ENCODE measurements around the gene KCTD1. TPM values are rescaled to one million over a fixed set of nuclear protein-coding genes. Genes with fewer than 3 reads are reported as not detected.

KCTD1 gene
- total RNA-seq, 2 experiments from 2014 or later, result 10.1 to 10.3 TPM

GRCh38 chr18:26479681-26480079 lies 68.7 kb downstream of the KCTD1 start:
- no peak overlapping the region for H2AFZ ChIP-seq (ENCODE audit: low read length)

GRCh38 chr18:26479065-26479680 lies 69.2 kb downstream of the KCTD1 start:
- Histone ChIP-seq H4K20me1 (ENCODE audit: insufficient read depth, low read length) (no peaks in the 10 kb centered on the region), H3K27ac (ENCODE audit: low read depth, low read length, poor library complexity, severe bottlenecking) (no peak overlapping the region), H2AFZ (ENCODE audit: low read length) (no peak overlapping the region), H3K9me3 (ENCODE audit: low read length) (no peaks in the 10 kb centered on the region), H3K4me2 (ENCODE audit: low read length) (no peak overlapping the region), H3K79me2 (ENCODE audit: insufficient read depth, low read depth, low read length) (no peaks in the 10 kb centered on the region), H3K36me3 (ENCODE audit: insufficient read depth, low read length) (no peaks in the 10 kb centered on the region), H3K4me3 (ENCODE audit: low read depth, low read length, poor library complexity, severe bottlenecking) (no peak overlapping the region), H3K9me2 (ENCODE audit: insufficient read depth, low read length) (no peaks in the 10 kb centered on the region), H3K4me1 (ENCODE audit: insufficient read depth, low read length, poor library complexity, severe bottlenecking) (no peaks in the 10 kb centered on the region)
- BruUV-seq (replicated peaks), result no TSS peak
- ChIA-PET CTCF (ENCODE audit: unreplicated experiment) (no interaction called here), POLR2A (interaction anchor here (1.3 to 1.4 kb wide), 2 partner anchors 7 to 9 kb away, joined by 3 read pairs; no protein-coding TSS in a partner anchor)
- DNase-seq (ENCODE audit: low spot score), result no peak
- intact Hi-C loops (cut with micrococcal nuclease; ENCODE audit: unreplicated experiment), result no loop called here
- TF ChIP-seq, protein P1, sequence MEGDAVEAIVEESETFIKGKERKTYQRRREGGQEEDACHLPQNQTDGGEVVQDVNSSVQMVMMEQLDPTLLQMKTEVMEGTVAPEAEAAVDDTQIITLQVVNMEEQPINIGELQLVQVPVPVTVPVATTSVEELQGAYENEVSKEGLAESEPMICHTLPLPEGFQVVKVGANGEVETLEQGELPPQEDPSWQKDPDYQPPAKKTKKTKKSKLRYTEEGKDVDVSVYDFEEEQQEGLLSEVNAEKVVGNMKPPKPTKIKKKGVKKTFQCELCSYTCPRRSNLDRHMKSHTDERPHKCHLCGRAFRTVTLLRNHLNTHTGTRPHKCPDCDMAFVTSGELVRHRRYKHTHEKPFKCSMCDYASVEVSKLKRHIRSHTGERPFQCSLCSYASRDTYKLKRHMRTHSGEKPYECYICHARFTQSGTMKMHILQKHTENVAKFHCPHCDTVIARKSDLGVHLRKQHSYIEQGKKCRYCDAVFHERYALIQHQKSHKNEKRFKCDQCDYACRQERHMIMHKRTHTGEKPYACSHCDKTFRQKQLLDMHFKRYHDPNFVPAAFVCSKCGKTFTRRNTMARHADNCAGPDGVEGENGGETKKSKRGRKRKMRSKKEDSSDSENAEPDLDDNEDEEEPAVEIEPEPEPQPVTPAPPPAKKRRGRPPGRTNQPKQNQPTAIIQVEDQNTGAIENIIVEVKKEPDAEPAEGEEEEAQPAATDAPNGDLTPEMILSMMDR (conservative IDR thresholded peaks at IDR 0.05; ENCODE audit: low read length), result no peak
- no peak for TF ChIP-seq EZH2phosphoT487 (IDR thresholded peaks at IDR 0.05; ENCODE audit: borderline replicate concordance, low read depth, low read length)

More at GRCh38 chr18:26479681-26480079, 68.7 kb downstream of the KCTD1 start:
- no peak for TF ChIP-seq EZH2phosphoT487 (IDR thresholded peaks at IDR 0.05; ENCODE audit: borderline replicate concordance, low read depth, low read length)
- TF ChIP-seq, protein P1 (conservative IDR thresholded peaks at IDR 0.05; ENCODE audit: low read length), result no peak
- no peaks in the 10 kb centered on the region for H3K4me1 ChIP-seq (ENCODE audit: insufficient read depth, low read length, poor library complexity, severe bottlenecking)
- intact Hi-C loops (cut with micrococcal nuclease; ENCODE audit: unreplicated experiment), result no loop called here
- ChIA-PET POLR2A (interaction anchor here (0.7 to 1.4 kb wide), 4 partner anchors 7 to 154 kb away, joined by 3 to 8 read pairs (median 3); no protein-coding TSS in a partner anchor), CTCF (ENCODE audit: unreplicated experiment) (no interaction called here)
- no peak for DNase-seq (ENCODE audit: low spot score)
- BruUV-seq (replicated peaks), result no TSS peak
- no peaks in the 10 kb centered on the region for H3K9me2 ChIP-seq (ENCODE audit: insufficient read depth, low read length)
- H4K20me1 ChIP-seq (ENCODE audit: insufficient read depth, low read length), result no peaks in the 10 kb centered on the region
- no peaks in the 10 kb centered on the region for H3K36me3 ChIP-seq (ENCODE audit: insufficient read depth, low read length)
- H3K79me2 ChIP-seq (ENCODE audit: insufficient read depth, low read depth, low read length), result no peaks in the 10 kb centered on the region
- H3K4me3 ChIP-seq (ENCODE audit: low read depth, low read length, poor library complexity, severe bottlenecking), result no peak overlapping the region
- no peak overlapping the region for H3K4me2 ChIP-seq (ENCODE audit: low read length)
- H3K27ac ChIP-seq (ENCODE audit: low read depth, low read length, poor library complexity, severe bottlenecking), result no peak overlapping the region
- no peaks in the 10 kb centered on the region for H3K9me3 ChIP-seq (ENCODE audit: low read length)

DNA sequence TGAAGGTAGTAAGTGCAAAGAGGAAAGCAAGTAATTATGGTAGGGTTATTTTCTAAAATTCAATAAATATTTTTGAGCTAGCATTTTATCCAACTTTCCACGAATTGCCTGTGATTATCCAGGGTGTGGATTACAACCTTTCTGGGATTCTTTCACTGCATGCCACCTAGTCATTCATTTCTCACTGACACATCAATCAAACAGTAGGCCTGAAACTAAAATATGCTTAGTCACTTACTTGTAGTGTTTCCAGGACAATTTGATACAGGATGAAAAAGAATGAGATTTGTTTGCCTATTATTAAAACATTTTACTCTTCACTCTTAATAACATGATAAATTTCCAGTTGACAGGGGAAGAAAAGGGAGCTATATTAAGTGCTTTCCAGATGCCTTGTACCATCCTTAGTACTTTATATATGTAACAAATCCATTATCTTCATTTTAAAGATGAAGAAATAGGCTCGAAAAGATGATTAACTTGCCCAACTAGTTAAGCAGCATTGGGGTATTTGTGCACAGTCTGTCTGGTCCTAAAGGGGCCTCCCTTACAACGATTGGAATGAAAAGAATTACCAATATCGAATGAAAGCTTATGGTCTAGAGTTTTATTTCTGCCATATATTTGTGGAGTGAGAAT lies 70.4 kb downstream of the KCTD1 start:
- H3K27ac ChIP-seq (ENCODE audit: low read depth, low read length, poor library complexity, severe bottlenecking), result no peak overlapping the region
- ChIA-PET CTCF (ENCODE audit: unreplicated experiment) (interaction anchor here (0.6 kb wide), 1 partner anchor 703 kb away, joined by 3 read pairs; no protein-coding TSS in a partner anchor), POLR2A (interaction anchor here (1.0 to 1.4 kb wide), 5 partner anchors 8 to 52 kb away, joined by 3 read pairs; no protein-coding TSS in a partner anchor)
- no peaks in the 10 kb centered on the region for H3K79me2 ChIP-seq (ENCODE audit: insufficient read depth, low read depth, low read length)
- TF ChIP-seq EZH2phosphoT487 (IDR thresholded peaks at IDR 0.05; ENCODE audit: borderline replicate concordance, low read depth, low read length), result no peak
- H3K4me1 ChIP-seq (ENCODE audit: insufficient read depth, low read length, poor library complexity, severe bottlenecking), result no peaks in the 10 kb centered on the region
- H3K9me2 ChIP-seq (ENCODE audit: insufficient read depth, low read length), result no peaks in the 10 kb centered on the region
- intact Hi-C loops (cut with micrococcal nuclease; ENCODE audit: unreplicated experiment), result no loop called here
- no peaks in the 10 kb centered on the region for H4K20me1 ChIP-seq (ENCODE audit: insufficient read depth, low read length)
- BruUV-seq (replicated peaks), result no TSS peak
- no peaks in the 10 kb centered on the region for H3K9me3 ChIP-seq (ENCODE audit: low read length)
- no peak overlapping the region for H3K4me3 ChIP-seq (ENCODE audit: low read depth, low read length, poor library complexity, severe bottlenecking)
- no peak for DNase-seq (ENCODE audit: low spot score)
- H2AFZ ChIP-seq (ENCODE audit: low read length), result no peak overlapping the region
- no peaks in the 10 kb centered on the region for H3K36me3 ChIP-seq (ENCODE audit: insufficient read depth, low read length)
- no peak overlapping the region for H3K4me2 ChIP-seq (ENCODE audit: low read length)

Measured in OCI-LY7 (cell line).